ENCODE data around the gene NFKB2.

GRCh38 chr10:102405108-102405571 is 9.6 kb downstream of the NFKB2 start:
- no peak for TF ChIP-seq CTCF (conservative IDR thresholded peaks at IDR 0.05; ENCODE audit: low read depth, low read length)
- TF ChIP-seq SMC3 (IDR thresholded peaks at IDR 0.05; ENCODE audit: low read depth, low read length), result no peak
- TF ChIP-seq RAD21 (IDR thresholded peaks at IDR 0.05; ENCODE audit: low read length), result no peak

Data from IMR-90 (cell line).